GM21786 (cell line): ENCODE data around the gene LRSAM1.

Source experiments
- ATAC-seq: cut with Tn5 transposase; IDR thresholded peaks from one replicate; pipeline ENCODE4 v1.9.1; 2021; ENCODE audit not compliant: unreplicated experiment

LRSAM1 gene

GRCh38 chr9:127548352-127548881, 97.1 kb downstream of the LRSAM1 start:
- ATAC-seq: no peak

GRCh38 chr9:127549218-127549617, 97.9 kb downstream of the LRSAM1 start:
- no peak for ATAC-seq

- no peak for ATAC-seq
Measured at GRCh38 chr9:127549751-127550150, 98.4 kb downstream of the LRSAM1 start.

GRCh38 chr9:127550282-127550681, 99.0 kb downstream of the LRSAM1 start:
- ATAC-seq: no peak

GRCh38 chr9:127550751-127551150, 99.4 kb downstream of the LRSAM1 start:
- ATAC-seq: no peak
